Loucy (cell line): ENCODE results near the gene MACC1.

ENCODE experiments used
- H2AFZ ChIP-seq: fragments of 200-600 bp; sonication (generic); 2 replicates; pipeline ENCODE4 v1.6.0; 2016; ENCODE audit warnings: antibody characterized with exemption, mild to moderate bottlenecking, low read length, moderate library complexity
- H3F3A ChIP-seq: fragments of 200-600 bp; 2 replicates; pipeline ENCODE4 v1.6.0; 2016; ENCODE audit warnings: antibody characterized with exemption, low read depth, mild to moderate bottlenecking
- H3K27me3 ChIP-seq: fragments of 200-600 bp; sonication (generic); 2 replicates; pipeline ENCODE4 v1.6.1; 2014; ENCODE audit warnings: low read length, mild to moderate bottlenecking; ENCODE audit not compliant: insufficient read depth, poor library complexity, severe bottlenecking
- H3K36me3 ChIP-seq: fragments of 200-600 bp; sonication (generic); 2 replicates; pipeline ENCODE4 v1.6.1; 2016; ENCODE audit warnings: low read length; ENCODE audit not compliant: insufficient read depth
- H3K4me1 ChIP-seq: fragments of 200-600 bp; sonication (generic); 2 replicates; pipeline ENCODE4 v1.5.1; 2014; ENCODE audit warnings: low read length, mild to moderate bottlenecking; ENCODE audit not compliant: insufficient read depth, poor library complexity, severe bottlenecking
- H3K4me2 ChIP-seq: fragments of 200-600 bp; sonication (generic); 2 replicates; pipeline ENCODE4 v1.6.0; 2014; ENCODE audit warnings: antibody characterized with exemption, low read length, low read depth, mild to moderate bottlenecking; ENCODE audit not compliant: poor library complexity, severe bottlenecking
- H3K4me3 ChIP-seq: fragments of 200-600 bp; sonication (generic); 2 replicates; pipeline ENCODE4 v1.5.1; 2014; ENCODE audit warnings: low read length, mild to moderate bottlenecking, mixed read lengths; ENCODE audit not compliant: poor library complexity, severe bottlenecking
- H3K79me2 ChIP-seq: fragments of 200-600 bp; sonication (generic); 2 replicates; pipeline ENCODE4 v1.6.1; 2014; ENCODE audit warnings: low read length; ENCODE audit not compliant: insufficient read depth
- H3K9ac ChIP-seq: fragments of 200-600 bp; sonication (generic); 2 replicates; pipeline ENCODE4 v1.6.0; 2014; ENCODE audit warnings: mild to moderate bottlenecking, low read depth, low read length, moderate library complexity; ENCODE audit not compliant: poor library complexity, severe bottlenecking
- H3K9me2 ChIP-seq: fragments of 200-600 bp; sonication (generic); replicated peaks from 2 replicates; pipeline ENCODE4 v1.6.1; 2016; ENCODE audit warnings: low read depth, low read length, mixed read lengths
- H3K9me3 ChIP-seq: fragments of 200-600 bp; sonication (generic); 2 replicates; pipeline ENCODE4 v1.6.1; 2014; ENCODE audit warnings: mild to moderate bottlenecking, antibody characterized with exemption, low read length, low read depth; ENCODE audit not compliant: insufficient read depth
- H4K20me1 ChIP-seq: fragments of 200-600 bp; sonication (generic); 2 replicates; pipeline ENCODE4 v1.6.0; 2014; ENCODE audit warnings: antibody characterized with exemption, low read length, mild to moderate bottlenecking; ENCODE audit not compliant: insufficient read depth, poor library complexity, severe bottlenecking
- EZH2phosphoT487 ChIP-seq: fragments of 200-600 bp; IDR thresholded peaks from 2 replicates; pipeline ENCODE4 v1.6.1; 2018; ENCODE audit warnings: antibody characterized with exemption, mild to moderate bottlenecking, moderate library complexity, borderline replicate concordance
- TF ChIP-seq, protein P1 (sequence below): fragments of 200-600 bp; sonication (generic); conservative IDR thresholded peaks from 2 replicates; pipeline ENCODE4 v1.5.1; 2014; ENCODE audit warnings: mild to moderate bottlenecking, antibody characterized with exemption, low read length

Gene MACC1

GRCh38 chr7:20114468-20114867 is 102.7 kb downstream of the MACC1 start:
- Histone ChIP-seq H3F3A (no peaks in the 10 kb centered on the region), H4K20me1 (no peaks in the 10 kb centered on the region), H3K79me2 (no peaks in the 10 kb centered on the region), H3K36me3 (no peaks in the 10 kb centered on the region), H3K9ac (no peak overlapping the region), H3K9me2 (no peaks in the 10 kb centered on the region), H3K4me3 (no peak overlapping the region), H2AFZ (peak overlapping the region; percentile 69), H3K4me2 (no peak overlapping the region), H3K4me1 (peaks cover 9% of the 10 kb centered on the region), H3K27me3 (no peaks in the 10 kb centered on the region), H3K9me3 (no peaks in the 10 kb centered on the region)
- TF ChIP-seq, protein P1, sequence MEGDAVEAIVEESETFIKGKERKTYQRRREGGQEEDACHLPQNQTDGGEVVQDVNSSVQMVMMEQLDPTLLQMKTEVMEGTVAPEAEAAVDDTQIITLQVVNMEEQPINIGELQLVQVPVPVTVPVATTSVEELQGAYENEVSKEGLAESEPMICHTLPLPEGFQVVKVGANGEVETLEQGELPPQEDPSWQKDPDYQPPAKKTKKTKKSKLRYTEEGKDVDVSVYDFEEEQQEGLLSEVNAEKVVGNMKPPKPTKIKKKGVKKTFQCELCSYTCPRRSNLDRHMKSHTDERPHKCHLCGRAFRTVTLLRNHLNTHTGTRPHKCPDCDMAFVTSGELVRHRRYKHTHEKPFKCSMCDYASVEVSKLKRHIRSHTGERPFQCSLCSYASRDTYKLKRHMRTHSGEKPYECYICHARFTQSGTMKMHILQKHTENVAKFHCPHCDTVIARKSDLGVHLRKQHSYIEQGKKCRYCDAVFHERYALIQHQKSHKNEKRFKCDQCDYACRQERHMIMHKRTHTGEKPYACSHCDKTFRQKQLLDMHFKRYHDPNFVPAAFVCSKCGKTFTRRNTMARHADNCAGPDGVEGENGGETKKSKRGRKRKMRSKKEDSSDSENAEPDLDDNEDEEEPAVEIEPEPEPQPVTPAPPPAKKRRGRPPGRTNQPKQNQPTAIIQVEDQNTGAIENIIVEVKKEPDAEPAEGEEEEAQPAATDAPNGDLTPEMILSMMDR = no peak; the same call in 1 of the 2 replicates
- no peak for TF ChIP-seq EZH2phosphoT487

DNA sequence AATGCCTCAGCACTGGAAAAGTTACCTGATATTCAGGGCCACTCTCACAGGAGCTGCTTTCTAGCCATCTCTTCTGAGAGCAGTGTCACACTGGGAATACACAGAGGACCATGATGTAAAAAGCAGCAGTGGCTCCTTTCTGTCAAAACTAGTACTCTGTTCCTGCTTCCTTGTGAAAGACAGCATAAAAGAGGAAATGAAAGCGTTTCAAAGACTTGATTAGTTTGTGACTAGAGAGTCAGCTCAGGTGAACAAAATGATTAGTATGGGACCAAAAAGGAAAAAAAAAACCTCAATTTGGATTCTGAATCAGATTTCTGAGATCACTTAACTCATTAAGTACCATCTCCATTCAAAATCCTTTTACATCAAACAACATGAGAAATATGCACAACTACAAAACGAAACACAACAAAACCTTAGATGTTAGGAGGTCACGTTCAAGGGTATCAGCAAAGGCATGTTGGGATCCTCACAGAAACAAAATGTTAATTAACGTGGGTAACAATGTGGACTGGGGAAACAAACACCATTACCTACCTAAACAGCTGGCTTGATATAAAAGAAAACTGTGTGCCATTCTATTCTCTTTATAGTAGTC is 103.7 kb downstream of the MACC1 start:
- H3K4me2 ChIP-seq = no peak overlapping the region
- peak overlapping the region; percentile 58 for H2AFZ ChIP-seq
- TF ChIP-seq EZH2phosphoT487 = no peak
- TF ChIP-seq, protein P1 = no peak
- H3K9me3 ChIP-seq = no peaks in the 10 kb centered on the region
- no peaks in the 10 kb centered on the region for H3K9me2 ChIP-seq
- H3K79me2 ChIP-seq = no peaks in the 10 kb centered on the region
- H4K20me1 ChIP-seq = no peaks in the 10 kb centered on the region
- H3K4me1 ChIP-seq = peaks cover 9% of the 10 kb centered on the region
- H3K4me3 ChIP-seq = no peak overlapping the region
- H3K27me3 ChIP-seq = no peaks in the 10 kb centered on the region
- H3F3A ChIP-seq = no peaks in the 10 kb centered on the region
- H3K36me3 ChIP-seq = no peaks in the 10 kb centered on the region
- no peak overlapping the region for H3K9ac ChIP-seq

DNA sequence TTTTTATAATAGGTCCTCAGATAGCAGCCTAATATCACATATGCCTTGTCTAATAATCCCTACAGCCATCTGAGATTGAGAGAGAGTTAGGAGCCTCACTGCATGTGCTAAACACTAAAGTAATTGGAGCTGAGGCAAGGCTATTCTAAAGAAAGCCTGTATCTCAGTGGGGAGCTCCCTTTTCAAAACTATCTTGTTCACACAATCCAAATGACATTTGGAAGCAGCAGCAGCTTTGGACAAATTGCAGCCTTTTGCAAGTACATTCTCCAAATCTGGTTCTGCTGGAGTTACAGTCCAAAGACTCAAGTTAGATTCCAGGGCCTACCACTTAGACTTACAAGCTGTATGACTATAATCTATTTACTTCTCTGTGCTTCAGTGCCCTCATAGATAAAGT is 104.5 kb downstream of the MACC1 start:
- H3K9ac ChIP-seq = no peak overlapping the region
- no peaks in the 10 kb centered on the region for H3K9me2 ChIP-seq
- H3K9me3 ChIP-seq = no peaks in the 10 kb centered on the region
- H3K36me3 ChIP-seq = no peaks in the 10 kb centered on the region
- peaks cover 9% of the 10 kb centered on the region for H3K4me1 ChIP-seq
- H3K79me2 ChIP-seq = no peaks in the 10 kb centered on the region
- no peaks in the 10 kb centered on the region for H3F3A ChIP-seq
- no peaks in the 10 kb centered on the region for H4K20me1 ChIP-seq
- TF ChIP-seq, protein P1 = no peak
- TF ChIP-seq EZH2phosphoT487 = no peak
- no peaks in the 10 kb centered on the region for H3K27me3 ChIP-seq
- 0 out of 2 replicates have a peak overlapping the region, but pooled peaks have one; percentile 33 for H2AFZ ChIP-seq
- H3K4me2 ChIP-seq = no peak overlapping the region
- H3K4me3 ChIP-seq = no peak overlapping the region
